CD4-positive, CD25-positive, alpha-beta regulatory T cell (primary cell): Measurements from ENCODE around the gene S100PBP. TPM values are rescaled to one million over a fixed set of nuclear protein-coding genes. Genes with fewer than 3 reads are reported as not detected.

Source experiments
- ATAC-seq, 2 donors: fragments of 150-1000 bp; cut with Tn5 transposase; one replicate each; pipeline ENCODE4 v1.10.0; 2021; ENCODE audit warnings: low read depth in 2 of 2, moderate number of reproducible peaks in 2 of 2, moderate library complexity in 1 of 2
- DNase-seq, 3 donors: peaks; one replicate each; pipeline versions ENCODE4 v3.0.0 to v3.0.0-alpha.2; 2012 to 2022; ENCODE audit warnings: mixed read lengths in 1 of 3
- H3K27ac ChIP-seq: one replicate; pipeline ENCODE4 v1.7.0; 2013; ENCODE audit warnings: mild to moderate bottlenecking, low read length; ENCODE audit not compliant: insufficient read depth, poor library complexity, severe bottlenecking
- H3K27me3 ChIP-seq: one replicate; pipeline ENCODE4 v1.7.0; 2013; ENCODE audit warnings: low read length; ENCODE audit not compliant: control insufficient read depth, insufficient read depth
- H3K36me3 ChIP-seq: one replicate; pipeline ENCODE4 v1.7.0; 2013; ENCODE audit warnings: mild to moderate bottlenecking, low read length, moderate library complexity; ENCODE audit not compliant: control insufficient read depth, insufficient read depth
- H3K4me1 ChIP-seq: 2 replicates; pipeline ENCODE4 v1.7.0; 2013; ENCODE audit warnings: mild to moderate bottlenecking, low read length; ENCODE audit not compliant: insufficient read depth, control insufficient read depth, poor library complexity, severe bottlenecking
- H3K4me3 ChIP-seq: one replicate; pipeline ENCODE4 v1.7.0; 2013; ENCODE audit warnings: low read depth, mild to moderate bottlenecking, low read length, moderate library complexity
- H3K9me3 ChIP-seq, 2 experiments: 1 replicate in 1 of 2; 2 replicates in 1 of 2; pipeline ENCODE4 v1.7.0; 2013; ENCODE audit warnings: low read length in 2 of 2, mild to moderate bottlenecking in 1 of 2, moderate library complexity in 1 of 2; ENCODE audit not compliant: control insufficient read depth in 2 of 2
- H3K27ac Mint-ChIP-seq, 3 donors: one replicate each; pipeline ENCODE4 v1.8.0; 2020 to 2022; ENCODE audit warnings: mild to moderate bottlenecking in 3 of 3, mixed read lengths in 3 of 3, moderate library complexity in 2 of 3
- H3K27me3 Mint-ChIP-seq: one replicate; pipeline ENCODE4 v1.8.0; 2022; ENCODE audit warnings: mild to moderate bottlenecking, mixed read lengths
- H3K36me3 Mint-ChIP-seq: one replicate; pipeline ENCODE4 v1.8.0; 2020; ENCODE audit warnings: mixed read lengths
- H3K4me1 Mint-ChIP-seq, 4 donors: one replicate each; pipeline ENCODE4 v1.8.0; 2020 to 2022; ENCODE audit warnings: mixed read lengths in 4 of 4, mild to moderate bottlenecking in 1 of 4
- H3K4me3 Mint-ChIP-seq, 4 donors: one replicate each; pipeline ENCODE4 v1.8.0; 2020 to 2022; ENCODE audit warnings: mild to moderate bottlenecking in 4 of 4, mixed read lengths in 4 of 4, moderate library complexity in 3 of 4
- H3K9me3 Mint-ChIP-seq, 7 donors: one replicate each; pipeline ENCODE4 v1.8.0; 2020 to 2022; ENCODE audit warnings: mixed read lengths in 7 of 7, mild to moderate bottlenecking in 3 of 7, moderate library complexity in 2 of 7
- polyA plus RNA-seq, 4 donors: library from polyadenylated mRNA; unstranded; fragments of 300-500 nt; fragmentation: Illumina TruSeq; gene quantifications; one replicate each; pipeline ENCODE4 v1.2.3, GENCODE V29; 2021
- total RNA-seq: library from RNA; stranded (reverse); gene quantifications from one replicate; pipeline ENCODE4 v1.2.3, GENCODE V29; 2022

S100PBP gene
- total RNA-seq, result 55.1 TPM
- polyA plus RNA-seq, result 10 to 100 TPM; 11.5 to 12.3 (median 12.3) TPM

- ATAC-seq, result peak; percentile 94 to 97
- Mint-ChIP-seq H3K27me3 (no peaks in the 10 kb centered on the region), H3K27ac (peak within 1 kb of the TSS; percentile 92 to 96 (median 95)), H3K4me3 (peak within 1 kb of the TSS; percentile 94 to 98 (median 96)), H3K4me1 (peaks cover 32 to 79% (median 45%) of the 10 kb centered on the region in 4 donors), H3K36me3 (peaks cover 17% of the 10 kb centered on the region), H3K9me3 (no peaks in the 10 kb centered on the region)
- DNase-seq, result peak; percentile 99 to 100 (median 99)
- no peaks in the 10 kb centered on the region for H3K27me3 ChIP-seq
- H3K36me3 ChIP-seq, result no peaks in the 10 kb centered on the region
- H3K27ac ChIP-seq, result peak within 1 kb of the TSS; percentile 88
- H3K4me1 ChIP-seq, result peaks cover 59% of the 10 kb centered on the region
- no peaks in the 10 kb centered on the region for H3K9me3 ChIP-seq
- peak within 1 kb of the TSS; percentile 96 for H3K4me3 ChIP-seq
Observed at GRCh38 chr1:32817159-32817814, at the start of gene S100PBP, which contains the start of gene YARS1. Gene S100PBP (plus strand): TSS chr1:32817653. CDS start chr1:32826100, 8,447 bp downstream. Gene YARS1 (minus strand): TSS chr1:32817358. CDS start chr1:32817244, 114 bp downstream.

- Mint-ChIP-seq H3K4me3 (no peak overlapping the region), H3K27me3 (peaks cover 9% of the 10 kb centered on the region), H3K9me3 (no peaks in the 10 kb centered on the region), H3K27ac (no peak overlapping the region), H3K4me1 (peaks cover 0 to 5% (median 4%) of the 10 kb centered on the region in 4 donors), H3K36me3 (no peaks in the 10 kb centered on the region)
- H3K9me3 ChIP-seq, result no peaks in the 10 kb centered on the region
- no peaks in the 10 kb centered on the region for H3K36me3 ChIP-seq
- no peaks in the 10 kb centered on the region for H3K27me3 ChIP-seq
- H3K4me1 ChIP-seq, result no peaks in the 10 kb centered on the region
- no peak overlapping the region for H3K4me3 ChIP-seq
- DNase-seq, result no peak
- no peak overlapping the region for H3K27ac ChIP-seq
- no peak for ATAC-seq
Observed at GRCh38 chr1:32768110-32768850, 49.2 kb upstream of the S100PBP start.

GRCh38 chr1:32769524-32770220 is 47.8 kb upstream of the S100PBP start:
- H3K36me3 ChIP-seq, result no peaks in the 10 kb centered on the region
- no peaks in the 10 kb centered on the region for H3K27me3 ChIP-seq
- ATAC-seq, result no peak
- no peak overlapping the region for H3K27ac Mint-ChIP-seq
- no peak overlapping the region for H3K27ac ChIP-seq
- no peaks in the 10 kb centered on the region for H3K9me3 Mint-ChIP-seq
- peaks cover under 1% of the 10 kb centered on the region for H3K27me3 Mint-ChIP-seq
- DNase-seq, result no peak
- H3K4me1 Mint-ChIP-seq, result peaks cover 0 to 6% (median 4%) of the 10 kb centered on the region in 4 donors
- no peaks in the 10 kb centered on the region for H3K4me1 ChIP-seq
- no peak overlapping the region for H3K4me3 ChIP-seq
- no peaks in the 10 kb centered on the region for H3K9me3 ChIP-seq
- no peak overlapping the region for H3K4me3 Mint-ChIP-seq
- H3K36me3 Mint-ChIP-seq, result no peaks in the 10 kb centered on the region

- Mint-ChIP-seq H3K4me3 (no peak overlapping the region), H3K4me1 (peaks cover 0 to 6% (median 4%) of the 10 kb centered on the region in 4 donors), H3K27ac (no peak overlapping the region), H3K9me3 (no peaks in the 10 kb centered on the region), H3K27me3 (no peaks in the 10 kb centered on the region), H3K36me3 (peaks cover 4% of the 10 kb centered on the region)
- ATAC-seq, result no peak
- DNase-seq, result no peak
- H3K27ac ChIP-seq, result no peak overlapping the region
- no peaks in the 10 kb centered on the region for H3K27me3 ChIP-seq
- no peak overlapping the region for H3K4me3 ChIP-seq
- H3K9me3 ChIP-seq, result no peaks in the 10 kb centered on the region
- no peaks in the 10 kb centered on the region for H3K4me1 ChIP-seq
- H3K36me3 ChIP-seq, result peaks cover 5% of the 10 kb centered on the region
Observed at GRCh38 chr1:32770221-32770731, 47.2 kb upstream of the S100PBP start.

GRCh38 chr1:32770741-32771548 is 46.5 kb upstream of the S100PBP start:
- peaks cover 0 to 6% (median 4%) of the 10 kb centered on the region in 4 donors for H3K4me1 Mint-ChIP-seq
- H3K4me3 ChIP-seq, result no peak overlapping the region
- H3K27ac Mint-ChIP-seq, result no peak overlapping the region
- peaks cover 7% of the 10 kb centered on the region for H3K36me3 Mint-ChIP-seq
- H3K9me3 ChIP-seq, result no peaks in the 10 kb centered on the region
- H3K27me3 Mint-ChIP-seq, result no peaks in the 10 kb centered on the region
- H3K4me3 Mint-ChIP-seq, result peak overlapping the region in 1 of 4 donors; percentile 38
- H3K4me1 ChIP-seq, result no peaks in the 10 kb centered on the region
- no peak for DNase-seq
- no peaks in the 10 kb centered on the region for H3K27me3 ChIP-seq
- peaks cover 12% of the 10 kb centered on the region for H3K36me3 ChIP-seq
- ATAC-seq, result no peak
- no peaks in the 10 kb centered on the region for H3K9me3 Mint-ChIP-seq
- no peak overlapping the region for H3K27ac ChIP-seq

GRCh38 chr1:32771561-32772280 is 45.7 kb upstream of the S100PBP start:
- Mint-ChIP-seq H3K4me1 (peaks cover 0 to 6% (median 4%) of the 10 kb centered on the region in 4 donors), H3K27ac (no peak overlapping the region), H3K27me3 (no peaks in the 10 kb centered on the region), H3K9me3 (no peaks in the 10 kb centered on the region), H3K36me3 (peaks cover 7% of the 10 kb centered on the region), H3K4me3 (no peak overlapping the region)
- no peak for ATAC-seq
- Histone ChIP-seq H3K36me3 (peaks cover 12% of the 10 kb centered on the region), H3K27me3 (no peaks in the 10 kb centered on the region), H3K4me3 (no peak overlapping the region), H3K9me3 (no peaks in the 10 kb centered on the region), H3K27ac (no peak overlapping the region), H3K4me1 (no peaks in the 10 kb centered on the region)
- no peak for DNase-seq
